Panc1 (cell line): Measurements from ENCODE around the gene ITLN1. TPM values are rescaled to one million over a fixed set of nuclear protein-coding genes. Genes with fewer than 3 reads are reported as not detected.

Source experiments
- ATAC-seq: fragments of 200-7000 bp; cut with Tn5 transposase; 2 replicates; pipeline ENCODE4 v1.9.1; 2020; ENCODE audit warnings: mild to moderate bottlenecking, moderate library complexity
- BruUV-seq: library from RNA; stranded (reverse); fragments of 400-500 nt; replicated peaks from 2 replicates; lab custom pipeline; 2021; lab: Mats Ljungman, UMichigan
- CTCF ChIA-PET: fragments of 300-600 bp; sonication (Branson Sonifier 250); formaldehyde crosslinking; loops from one replicate; lab custom pipeline; 2022; ENCODE audit warnings: antibody characterized with exemption; lab: Charles Lee
- POLR2A ChIA-PET: fragments of 300-600 bp; sonication (Branson Sonifier 250); formaldehyde crosslinking; loops from one replicate; lab custom pipeline; 2022; ENCODE audit warnings: antibody characterized with exemption; lab: Charles Lee
- DNase-seq: peaks from one replicate; pipeline ENCODE4 v3.0.0-alpha.2; 2010; ENCODE audit warnings: low read depth, low spot score
- H3K27ac ChIP-seq: 2 replicates; pipeline ENCODE4 v1.5.1; 2011; ENCODE audit warnings: mild to moderate bottlenecking, low read length, inconsistent platforms
- H3K27me3 ChIP-seq: fragments of 200-500 bp; sonication (Bioruptor generic); 2 replicates; pipeline ENCODE4 v1.6.0; 2014; ENCODE audit warnings: low read length, inconsistent platforms; ENCODE audit not compliant: control insufficient read depth, insufficient read depth
- H3K36me3 ChIP-seq: fragments of 200-500 bp; sonication (Bioruptor generic); 2 replicates; pipeline ENCODE4 v1.5.1; 2014; ENCODE audit warnings: inconsistent platforms, mild to moderate bottlenecking, low read length, moderate library complexity; ENCODE audit not compliant: control insufficient read depth, insufficient read depth
- H3K4me1 ChIP-seq: 2 replicates; pipeline ENCODE4 v1.5.1; 2011; ENCODE audit warnings: inconsistent platforms, mild to moderate bottlenecking, low read length, moderate library complexity; ENCODE audit not compliant: control insufficient read depth, insufficient read depth
- H3K4me3 ChIP-seq, 2 experiments: 2 replicates each; pipeline ENCODE4 v1.5.1; 2011 to 2012; ENCODE audit warnings: low read depth in 2 of 2, low read length in 2 of 2, mild to moderate bottlenecking in 2 of 2, inconsistent platforms in 1 of 2, moderate library complexity in 1 of 2
- H3K9me3 ChIP-seq: fragments of 200-500 bp; sonication (Bioruptor generic); 2 replicates; pipeline ENCODE4 v1.5.1; 2014; ENCODE audit warnings: low read depth, mild to moderate bottlenecking, inconsistent platforms, low read length, moderate library complexity; ENCODE audit not compliant: control insufficient read depth, insufficient read depth
- POLR2AphosphoS5 ChIP-seq: IDR thresholded peaks from 2 replicates; pipeline ENCODE4 v1.6.1; 2012; ENCODE audit warnings: mild to moderate bottlenecking, low read depth, low read length, moderate library complexity
- REST ChIP-seq, 2 experiments: IDR thresholded peaks; 2 replicates each; pipeline ENCODE4 v1.6.1; 2011 to 2012; ENCODE audit warnings: low read depth in 2 of 2, control low read depth in 1 of 2, low read length in 1 of 2, mild to moderate bottlenecking in 1 of 2, moderate library complexity in 1 of 2; ENCODE audit not compliant: insufficient read depth in 1 of 2
- SIN3A ChIP-seq: IDR thresholded peaks from 2 replicates; pipeline ENCODE4 v1.6.1; 2012; ENCODE audit warnings: low read depth, mild to moderate bottlenecking, low read length, moderate library complexity, borderline replicate concordance; ENCODE audit not compliant: insufficient read depth
- TCF7L2 ChIP-seq: IDR thresholded peaks from 2 replicates; pipeline ENCODE4 v1.6.1; 2011; ENCODE audit warnings: mild to moderate bottlenecking, low read depth, low read length, inconsistent platforms
- in situ Hi-C: cut with HindIII; loops from 2 replicates; pipeline ENCODE4 v1.10.0; 2016; ENCODE audit warnings: low sequenced_read_pairs, low pct_unique_long_range_greater_than_20kb
- intact Hi-C: fragments of 100-400 bp; cut with micrococcal nuclease; formaldehyde crosslinking; loops from one replicate; pipeline ENCODE4 v1.10.0; 2022; ENCODE audit not compliant: unreplicated experiment
- total RNA-seq: library from RNA; stranded (reverse); gene quantifications from one replicate; pipeline ENCODE4 v1.2.1, GENCODE V29; 2021; ENCODE audit not compliant: unreplicated experiment
- TF ChIP-seq, protein P1 (sequence below): fragments of 450-650 bp; IDR thresholded peaks from 2 replicates; pipeline ENCODE4 v1.5.1; 2017; ENCODE audit warnings: mild to moderate bottlenecking

ITLN1 gene
- total RNA-seq, 1 experiment from 2014 or later: not detected

DNA sequence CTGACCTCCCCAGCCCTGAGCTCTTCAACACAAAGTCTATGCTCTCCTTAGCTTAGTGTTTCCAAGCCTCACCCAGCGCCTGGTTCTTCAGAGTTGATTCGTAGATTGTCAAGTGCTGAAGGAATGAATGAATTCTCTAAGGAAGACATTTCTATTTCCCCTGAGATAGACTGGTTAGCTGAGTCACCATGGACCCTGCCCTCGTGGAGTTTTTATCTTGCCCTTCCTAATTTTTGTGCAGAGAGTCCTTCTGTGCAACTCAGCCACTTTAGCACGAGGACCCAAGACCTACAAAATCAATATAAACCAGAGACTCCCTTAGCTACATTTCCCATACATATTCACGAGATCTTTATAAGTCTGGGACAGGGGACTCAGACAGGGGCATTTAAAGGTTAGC lies 19.6 kb downstream of the ITLN1 start:
- Histone ChIP-seq H3K9me3 (no peaks in the 10 kb centered on the region), H3K27me3 (0 out of 2 replicates have a peak, but pooled peaks cover 2% of the 10 kb centered on the region), H3K36me3 (no peaks in the 10 kb centered on the region), H3K27ac (no peak overlapping the region), H3K4me1 (no peaks in the 10 kb centered on the region), H3K4me3 (no peak overlapping the region)
- DNase-seq: no peak
- BruUV-seq: no TSS peak
- intact Hi-C loops (no loop called here), in situ Hi-C loops (no loop called here)
- TF ChIP-seq TCF7L2 (no peak), SIN3A (no peak), POLR2AphosphoS5 (no peak), REST (IDR thresholded peaks at IDR 0.05; ENCODE audit: insufficient read depth in 1 of 2, low read depth in 2 of 2, low read length in 1 of 2) (no peak)
- TF ChIP-seq, protein P1, sequence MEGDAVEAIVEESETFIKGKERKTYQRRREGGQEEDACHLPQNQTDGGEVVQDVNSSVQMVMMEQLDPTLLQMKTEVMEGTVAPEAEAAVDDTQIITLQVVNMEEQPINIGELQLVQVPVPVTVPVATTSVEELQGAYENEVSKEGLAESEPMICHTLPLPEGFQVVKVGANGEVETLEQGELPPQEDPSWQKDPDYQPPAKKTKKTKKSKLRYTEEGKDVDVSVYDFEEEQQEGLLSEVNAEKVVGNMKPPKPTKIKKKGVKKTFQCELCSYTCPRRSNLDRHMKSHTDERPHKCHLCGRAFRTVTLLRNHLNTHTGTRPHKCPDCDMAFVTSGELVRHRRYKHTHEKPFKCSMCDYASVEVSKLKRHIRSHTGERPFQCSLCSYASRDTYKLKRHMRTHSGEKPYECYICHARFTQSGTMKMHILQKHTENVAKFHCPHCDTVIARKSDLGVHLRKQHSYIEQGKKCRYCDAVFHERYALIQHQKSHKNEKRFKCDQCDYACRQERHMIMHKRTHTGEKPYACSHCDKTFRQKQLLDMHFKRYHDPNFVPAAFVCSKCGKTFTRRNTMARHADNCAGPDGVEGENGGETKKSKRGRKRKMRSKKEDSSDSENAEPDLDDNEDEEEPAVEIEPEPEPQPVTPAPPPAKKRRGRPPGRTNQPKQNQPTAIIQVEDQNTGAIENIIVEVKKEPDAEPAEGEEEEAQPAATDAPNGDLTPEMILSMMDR: no peak
- ATAC-seq: no peak
- CTCF ChIA-PET: interaction anchor here (0.6 kb wide), 1 partner anchor 37 kb away, joined by 3 read pairs; no protein-coding TSS in a partner anchor
- POLR2A ChIA-PET: no interaction called here

- Histone ChIP-seq H3K9me3 (no peaks in the 10 kb centered on the region), H3K27ac (no peak overlapping the region), H3K4me3 (no peak overlapping the region), H3K4me1 (no peaks in the 10 kb centered on the region), H3K36me3 (no peaks in the 10 kb centered on the region), H3K27me3 (0 out of 2 replicates have a peak, but pooled peaks cover 2% of the 10 kb centered on the region)
- ChIA-PET POLR2A (no interaction called here), CTCF (no interaction called here)
- intact Hi-C loops: no loop called here
- in situ Hi-C loops: no loop called here
- ATAC-seq (no peak), DNase-seq (no peak)
- TF ChIP-seq SIN3A: no peak
- TF ChIP-seq TCF7L2: no peak
- no peak for TF ChIP-seq POLR2AphosphoS5
- TF ChIP-seq, protein P1: no peak
- TF ChIP-seq REST (IDR thresholded peaks at IDR 0.05; ENCODE audit: insufficient read depth in 1 of 2, low read depth in 2 of 2, low read length in 1 of 2): no peak
- BruUV-seq: no TSS peak
Observed at GRCh38 chr1:160864173-160864572, 20.8 kb downstream of the ITLN1 start.
